Hepatocyte (in vitro differentiated cells): Measurements from ENCODE around the gene VENTX.

ENCODE experiments used
- EZH2 ChIP-seq: fragments of 200-600 bp; sonication (generic); IDR thresholded peaks from 2 replicates; pipeline ENCODE4 v1.6.1; 2016; ENCODE audit warnings: antibody characterized with exemption, mild to moderate bottlenecking, borderline replicate concordance
- TF ChIP-seq, protein P1 (sequence below): fragments of 200-600 bp; sonication (generic); IDR thresholded peaks from 2 replicates; pipeline ENCODE4 v1.5.1; 2016; ENCODE audit warnings: antibody characterized with exemption, mild to moderate bottlenecking; ENCODE audit not compliant: poor library complexity

DNA sequence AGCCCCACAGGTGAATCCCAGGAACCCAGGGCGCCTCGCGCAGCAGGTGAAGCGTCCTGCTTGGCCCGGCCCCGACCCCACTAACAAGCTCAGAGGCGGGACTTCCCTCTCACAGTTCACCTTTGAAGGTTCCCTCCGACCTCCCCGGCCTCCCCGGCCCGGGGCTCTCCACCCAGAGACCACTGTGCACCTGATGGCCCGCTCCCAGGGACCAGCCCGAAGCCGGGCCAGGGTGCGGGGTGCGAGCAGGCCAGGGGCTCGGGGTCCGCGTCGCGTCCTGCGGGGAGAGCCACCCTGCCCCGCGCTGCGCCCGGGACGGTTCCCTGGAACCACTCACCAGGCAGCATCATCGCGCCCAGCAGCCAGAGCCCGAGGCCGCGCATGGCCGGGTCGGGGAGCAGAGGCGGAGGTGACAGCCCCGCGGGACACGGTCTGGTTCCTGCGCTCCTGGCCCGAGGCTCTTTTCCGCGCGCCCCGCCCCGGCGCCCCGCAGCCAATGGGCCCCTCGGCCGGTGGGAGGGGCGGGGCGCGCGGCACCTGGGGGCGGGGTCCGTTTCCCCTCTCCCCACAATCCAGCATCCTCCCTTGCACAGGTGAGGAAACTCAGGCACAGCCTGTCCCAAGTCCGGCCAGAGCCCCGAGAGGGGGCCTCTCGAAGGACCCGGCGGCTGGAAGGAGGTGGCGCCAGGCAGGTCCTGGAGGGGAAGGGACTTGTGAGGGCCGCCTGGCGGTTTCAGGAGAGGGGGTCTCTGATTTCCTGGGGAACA, 39.0 kb downstream of the VENTX start, which contains the start of gene ADAM8:
- TF ChIP-seq, protein P1, sequence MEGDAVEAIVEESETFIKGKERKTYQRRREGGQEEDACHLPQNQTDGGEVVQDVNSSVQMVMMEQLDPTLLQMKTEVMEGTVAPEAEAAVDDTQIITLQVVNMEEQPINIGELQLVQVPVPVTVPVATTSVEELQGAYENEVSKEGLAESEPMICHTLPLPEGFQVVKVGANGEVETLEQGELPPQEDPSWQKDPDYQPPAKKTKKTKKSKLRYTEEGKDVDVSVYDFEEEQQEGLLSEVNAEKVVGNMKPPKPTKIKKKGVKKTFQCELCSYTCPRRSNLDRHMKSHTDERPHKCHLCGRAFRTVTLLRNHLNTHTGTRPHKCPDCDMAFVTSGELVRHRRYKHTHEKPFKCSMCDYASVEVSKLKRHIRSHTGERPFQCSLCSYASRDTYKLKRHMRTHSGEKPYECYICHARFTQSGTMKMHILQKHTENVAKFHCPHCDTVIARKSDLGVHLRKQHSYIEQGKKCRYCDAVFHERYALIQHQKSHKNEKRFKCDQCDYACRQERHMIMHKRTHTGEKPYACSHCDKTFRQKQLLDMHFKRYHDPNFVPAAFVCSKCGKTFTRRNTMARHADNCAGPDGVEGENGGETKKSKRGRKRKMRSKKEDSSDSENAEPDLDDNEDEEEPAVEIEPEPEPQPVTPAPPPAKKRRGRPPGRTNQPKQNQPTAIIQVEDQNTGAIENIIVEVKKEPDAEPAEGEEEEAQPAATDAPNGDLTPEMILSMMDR: no peak
- no peak for TF ChIP-seq EZH2
